ENCODE measurements around the gene MRPL37. TPM values are rescaled to one million over a fixed set of nuclear protein-coding genes. Genes with fewer than 3 reads are reported as not detected.

The MRPL37 gene
- total RNA-seq, 2 experiments from 2014 or later, result 107 to 126 TPM

DNA sequence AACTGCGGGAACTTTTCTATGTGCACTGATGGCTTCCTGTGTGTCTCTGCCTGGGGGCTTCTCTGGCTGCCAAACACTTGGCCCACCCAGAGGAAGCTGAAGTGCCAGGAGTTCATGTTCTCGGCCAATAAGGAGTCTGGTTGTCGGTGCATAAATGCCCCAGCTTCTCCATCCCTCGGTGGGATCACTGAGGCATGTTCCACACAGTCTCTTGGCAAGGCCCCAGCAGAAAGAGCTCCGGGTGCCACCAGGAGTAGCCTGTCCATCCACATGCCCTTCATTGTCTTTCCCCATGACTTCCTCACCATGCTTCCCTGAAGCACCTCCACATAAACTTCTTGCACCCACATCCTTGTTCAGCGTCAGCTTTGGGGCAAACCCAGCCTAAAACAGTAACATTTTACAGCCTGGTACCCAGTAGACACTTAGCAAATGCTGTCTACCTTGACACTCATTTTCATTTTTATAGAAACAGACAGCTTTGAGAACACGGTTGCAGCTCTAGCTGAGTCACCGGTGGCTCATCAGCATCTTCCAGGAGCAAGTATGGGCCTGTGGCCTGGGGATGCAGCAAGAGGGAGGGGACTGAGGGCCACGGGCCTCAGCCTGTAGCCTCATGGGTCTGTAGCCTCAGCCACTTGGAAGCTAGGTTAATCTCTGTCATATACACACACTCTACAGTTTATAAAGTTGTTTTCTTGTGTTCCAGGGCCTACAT, 32.4 kb upstream of the MRPL37 start:
- H3K4me3 ChIP-seq (ENCODE audit: low read depth, low read length, poor library complexity, severe bottlenecking), result no peak overlapping the region
- H4K20me1 ChIP-seq (ENCODE audit: insufficient read depth, low read length), result no peaks in the 10 kb centered on the region
- H3K4me1 ChIP-seq (ENCODE audit: insufficient read depth, low read length, poor library complexity, severe bottlenecking), result no peaks in the 10 kb centered on the region
- DNase-seq (ENCODE audit: low spot score), result no peak
- H3K36me3 ChIP-seq (ENCODE audit: insufficient read depth, low read length), result no peaks in the 10 kb centered on the region
- no TSS peak for BruUV-seq (replicated peaks)
- TF ChIP-seq EZH2phosphoT487 (IDR thresholded peaks at IDR 0.05; ENCODE audit: borderline replicate concordance, low read depth, low read length), result no peak
- TF ChIP-seq, protein P1, sequence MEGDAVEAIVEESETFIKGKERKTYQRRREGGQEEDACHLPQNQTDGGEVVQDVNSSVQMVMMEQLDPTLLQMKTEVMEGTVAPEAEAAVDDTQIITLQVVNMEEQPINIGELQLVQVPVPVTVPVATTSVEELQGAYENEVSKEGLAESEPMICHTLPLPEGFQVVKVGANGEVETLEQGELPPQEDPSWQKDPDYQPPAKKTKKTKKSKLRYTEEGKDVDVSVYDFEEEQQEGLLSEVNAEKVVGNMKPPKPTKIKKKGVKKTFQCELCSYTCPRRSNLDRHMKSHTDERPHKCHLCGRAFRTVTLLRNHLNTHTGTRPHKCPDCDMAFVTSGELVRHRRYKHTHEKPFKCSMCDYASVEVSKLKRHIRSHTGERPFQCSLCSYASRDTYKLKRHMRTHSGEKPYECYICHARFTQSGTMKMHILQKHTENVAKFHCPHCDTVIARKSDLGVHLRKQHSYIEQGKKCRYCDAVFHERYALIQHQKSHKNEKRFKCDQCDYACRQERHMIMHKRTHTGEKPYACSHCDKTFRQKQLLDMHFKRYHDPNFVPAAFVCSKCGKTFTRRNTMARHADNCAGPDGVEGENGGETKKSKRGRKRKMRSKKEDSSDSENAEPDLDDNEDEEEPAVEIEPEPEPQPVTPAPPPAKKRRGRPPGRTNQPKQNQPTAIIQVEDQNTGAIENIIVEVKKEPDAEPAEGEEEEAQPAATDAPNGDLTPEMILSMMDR (conservative IDR thresholded peaks at IDR 0.05; ENCODE audit: low read length), result no peak
- H2AFZ ChIP-seq (ENCODE audit: low read length), result no peak overlapping the region
- H3K9me3 ChIP-seq (ENCODE audit: low read length), result no peaks in the 10 kb centered on the region
- ChIA-PET CTCF (ENCODE audit: unreplicated experiment) (interaction anchor here (0.6 kb wide), 1 partner anchor 9 kb away, joined by 3 read pairs; no protein-coding TSS in a partner anchor), POLR2A (interaction anchor here (0.6 to 0.8 kb wide), 3 partner anchors 12 to 45 kb away, joined by 3 to 4 read pairs (median 3); no protein-coding TSS in a partner anchor)
- H3K9me2 ChIP-seq (ENCODE audit: insufficient read depth, low read length), result no peaks in the 10 kb centered on the region
- H3K4me2 ChIP-seq (ENCODE audit: low read length), result no peak overlapping the region
- intact Hi-C loops (cut with micrococcal nuclease; ENCODE audit: unreplicated experiment), result no loop called here
- H3K79me2 ChIP-seq (ENCODE audit: insufficient read depth, low read depth, low read length), result no peaks in the 10 kb centered on the region
- no peak overlapping the region for H3K27ac ChIP-seq (ENCODE audit: low read depth, low read length, poor library complexity, severe bottlenecking)

DNA sequence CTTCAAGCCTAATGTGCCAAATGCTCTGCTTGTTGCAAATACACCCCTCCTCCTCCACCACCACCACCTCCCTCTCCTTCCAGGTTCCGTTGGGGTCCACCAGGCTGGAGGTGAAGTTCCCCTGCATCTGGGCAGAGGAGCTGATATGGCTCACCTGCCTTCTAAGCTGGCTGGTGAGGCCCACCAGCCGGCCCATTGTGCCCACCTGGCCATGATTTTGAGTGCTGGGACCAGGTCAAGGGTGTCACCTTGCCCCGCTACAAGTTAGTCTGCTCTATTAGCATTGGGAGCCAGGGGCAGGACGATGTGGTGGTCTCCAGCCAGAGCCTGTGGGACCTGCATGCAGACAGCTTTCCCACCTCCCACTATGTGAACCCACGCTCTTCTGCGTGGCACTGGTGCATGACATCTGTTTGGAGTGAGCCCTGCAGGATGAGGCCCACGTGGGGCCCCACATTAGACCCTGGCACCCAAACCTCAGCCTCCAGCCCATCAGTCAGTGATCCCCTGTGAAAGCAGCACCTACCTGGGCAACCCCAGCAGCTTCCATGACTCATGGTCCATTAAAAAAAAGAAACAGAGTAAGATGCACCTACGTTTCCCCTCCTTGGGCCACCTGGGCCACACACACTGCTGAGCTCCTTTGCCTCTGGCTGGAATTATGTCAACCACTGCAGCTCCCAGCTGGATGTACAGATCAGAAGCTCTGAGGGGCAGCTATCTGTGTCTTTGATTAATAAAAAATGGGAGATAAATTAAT, 31.6 kb upstream of the MRPL37 start:
- no peaks in the 10 kb centered on the region for H3K4me1 ChIP-seq (ENCODE audit: insufficient read depth, low read length, poor library complexity, severe bottlenecking)
- H3K9me2 ChIP-seq (ENCODE audit: insufficient read depth, low read length), result no peaks in the 10 kb centered on the region
- no peaks in the 10 kb centered on the region for H3K9me3 ChIP-seq (ENCODE audit: low read length)
- no peaks in the 10 kb centered on the region for H4K20me1 ChIP-seq (ENCODE audit: insufficient read depth, low read length)
- no peak overlapping the region for H3K4me3 ChIP-seq (ENCODE audit: low read depth, low read length, poor library complexity, severe bottlenecking)
- no peak overlapping the region for H3K27ac ChIP-seq (ENCODE audit: low read depth, low read length, poor library complexity, severe bottlenecking)
- no peaks in the 10 kb centered on the region for H3K36me3 ChIP-seq (ENCODE audit: insufficient read depth, low read length)
- CTCF ChIA-PET (ENCODE audit: unreplicated experiment), result no interaction called here
- POLR2A ChIA-PET, result interaction anchor here (0.8 kb wide), 1 partner anchor 11 kb away, joined by 4 read pairs; no protein-coding TSS in a partner anchor
- no peak overlapping the region for H2AFZ ChIP-seq (ENCODE audit: low read length)
- intact Hi-C loops (cut with micrococcal nuclease; ENCODE audit: unreplicated experiment), result no loop called here
- H3K79me2 ChIP-seq (ENCODE audit: insufficient read depth, low read depth, low read length), result no peaks in the 10 kb centered on the region
- no peak overlapping the region for H3K4me2 ChIP-seq (ENCODE audit: low read length)
- DNase-seq (ENCODE audit: low spot score), result no peak
- no TSS peak for BruUV-seq (replicated peaks)
- TF ChIP-seq, protein P1 (conservative IDR thresholded peaks at IDR 0.05; ENCODE audit: low read length), result no peak
- TF ChIP-seq EZH2phosphoT487 (IDR thresholded peaks at IDR 0.05; ENCODE audit: borderline replicate concordance, low read depth, low read length), result no peak

DNA sequence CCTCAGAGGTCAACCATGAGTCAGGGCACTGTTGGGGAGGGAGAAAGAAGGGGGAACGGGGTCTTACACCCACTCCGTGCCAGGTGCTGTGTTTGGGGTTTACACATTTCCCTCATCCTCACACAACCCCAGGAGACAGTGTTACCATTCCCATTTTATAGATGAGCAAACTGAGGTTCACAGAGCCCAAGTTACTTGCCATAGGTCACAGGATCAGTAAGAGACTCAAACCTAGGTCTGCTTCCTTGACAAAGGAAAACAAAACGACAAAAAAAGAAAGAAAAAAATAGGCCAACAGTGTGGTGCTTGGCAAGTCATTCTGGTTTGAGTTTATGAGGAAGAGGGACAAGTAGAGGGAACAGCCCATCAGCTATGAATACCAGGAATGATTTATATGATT, 30.9 kb upstream of the MRPL37 start:
- BruUV-seq (replicated peaks), result no TSS peak
- Histone ChIP-seq H3K36me3 (ENCODE audit: insufficient read depth, low read length) (no peaks in the 10 kb centered on the region), H3K9me3 (ENCODE audit: low read length) (no peaks in the 10 kb centered on the region), H4K20me1 (ENCODE audit: insufficient read depth, low read length) (no peaks in the 10 kb centered on the region), H3K27ac (ENCODE audit: low read depth, low read length, poor library complexity, severe bottlenecking) (no peak overlapping the region), H3K9me2 (ENCODE audit: insufficient read depth, low read length) (no peaks in the 10 kb centered on the region), H3K79me2 (ENCODE audit: insufficient read depth, low read depth, low read length) (no peaks in the 10 kb centered on the region), H3K4me3 (ENCODE audit: low read depth, low read length, poor library complexity, severe bottlenecking) (no peak overlapping the region), H3K4me2 (ENCODE audit: low read length) (no peak overlapping the region), H3K4me1 (ENCODE audit: insufficient read depth, low read length, poor library complexity, severe bottlenecking) (no peaks in the 10 kb centered on the region), H2AFZ (ENCODE audit: low read length) (no peak overlapping the region)
- intact Hi-C loops (cut with micrococcal nuclease; ENCODE audit: unreplicated experiment), result no loop called here
- no peak for TF ChIP-seq EZH2phosphoT487 (IDR thresholded peaks at IDR 0.05; ENCODE audit: borderline replicate concordance, low read depth, low read length)
- TF ChIP-seq, protein P1 (conservative IDR thresholded peaks at IDR 0.05; ENCODE audit: low read length), result no peak
- CTCF ChIA-PET (ENCODE audit: unreplicated experiment), result no interaction called here
- POLR2A ChIA-PET, result no interaction called here
- no peak for DNase-seq (ENCODE audit: low spot score)

Data from OCI-LY7 (cell line).